ENCODE results near the gene GH1.
"Not testable (repeated sequence)": the region's sequence is repeated elsewhere in the genome, so short reads cannot be mapped to it uniquely, and the experiment has no call there.

Gene GH1

GRCh38 chr17:63869491-63870291, 48.9 kb downstream of the GH1 start:
- not testable (repeated sequence) for H3K4me3 ChIP-seq (ENCODE audit: low read depth, low read length)
